Measurements from ENCODE around the gene HERPUD2. TPM values are rescaled to one million over a fixed set of nuclear protein-coding genes. Genes with fewer than 3 reads are reported as not detected.
"Not testable (repeated sequence)": the region's sequence is repeated elsewhere in the genome, so short reads cannot be mapped to it uniquely, and the experiment has no call there.

The HERPUD2 gene
- total and polyA plus RNA-seq, 11 donors: 6.4 to 26.3 (median 16.5) TPM

DNA sequence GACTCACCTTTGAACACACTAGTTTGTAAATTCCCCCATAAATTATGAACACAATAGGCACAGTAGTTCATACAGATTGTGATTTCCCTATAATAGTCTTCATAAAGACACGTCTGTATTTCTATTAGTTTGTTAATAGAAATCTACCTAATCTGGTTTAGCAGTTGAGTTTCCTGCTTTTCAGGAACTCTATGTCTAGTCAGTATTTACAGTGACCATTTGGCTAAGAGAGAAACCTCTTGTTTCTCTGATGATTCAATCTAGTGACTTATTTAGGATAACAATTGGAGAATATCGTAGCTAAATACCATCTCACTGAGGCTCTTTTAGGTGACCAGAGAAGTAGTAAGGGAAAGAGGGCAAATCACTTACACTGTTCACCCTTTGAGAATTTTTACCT is 5.9 kb upstream of the HERPUD2 start:
- Histone ChIP-seq H3K4me3 (no peak overlapping the region), H3K27me3 (no peaks in the 10 kb centered on the region), H3K27ac (no peak overlapping the region), H3K9me3 (no peaks in the 10 kb centered on the region), H3K36me3 (no peaks in the 10 kb centered on the region), H3K4me1 (peaks cover 0 to 7% (median 3%) of the 10 kb centered on the region in 12 donors)
- intact Hi-C loops (cut with DNase I): loop anchor here in 3 of 10 donors (10.0 kb wide), 3 partner anchors 274 to 604 kb away; no protein-coding TSS in a partner anchor
- TF ChIP-seq, protein P1, sequence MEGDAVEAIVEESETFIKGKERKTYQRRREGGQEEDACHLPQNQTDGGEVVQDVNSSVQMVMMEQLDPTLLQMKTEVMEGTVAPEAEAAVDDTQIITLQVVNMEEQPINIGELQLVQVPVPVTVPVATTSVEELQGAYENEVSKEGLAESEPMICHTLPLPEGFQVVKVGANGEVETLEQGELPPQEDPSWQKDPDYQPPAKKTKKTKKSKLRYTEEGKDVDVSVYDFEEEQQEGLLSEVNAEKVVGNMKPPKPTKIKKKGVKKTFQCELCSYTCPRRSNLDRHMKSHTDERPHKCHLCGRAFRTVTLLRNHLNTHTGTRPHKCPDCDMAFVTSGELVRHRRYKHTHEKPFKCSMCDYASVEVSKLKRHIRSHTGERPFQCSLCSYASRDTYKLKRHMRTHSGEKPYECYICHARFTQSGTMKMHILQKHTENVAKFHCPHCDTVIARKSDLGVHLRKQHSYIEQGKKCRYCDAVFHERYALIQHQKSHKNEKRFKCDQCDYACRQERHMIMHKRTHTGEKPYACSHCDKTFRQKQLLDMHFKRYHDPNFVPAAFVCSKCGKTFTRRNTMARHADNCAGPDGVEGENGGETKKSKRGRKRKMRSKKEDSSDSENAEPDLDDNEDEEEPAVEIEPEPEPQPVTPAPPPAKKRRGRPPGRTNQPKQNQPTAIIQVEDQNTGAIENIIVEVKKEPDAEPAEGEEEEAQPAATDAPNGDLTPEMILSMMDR (IDR thresholded peaks at IDR 0.05): no peak
- no peak for TF ChIP-seq POLR2A (IDR thresholded peaks at IDR 0.05)
- no peak for DNase-seq
- 74 to 88% (median 84%) methylated on average over 2 of the region's 2 CpGs for WGBS, 4 donors
- no peak for ATAC-seq

DNA sequence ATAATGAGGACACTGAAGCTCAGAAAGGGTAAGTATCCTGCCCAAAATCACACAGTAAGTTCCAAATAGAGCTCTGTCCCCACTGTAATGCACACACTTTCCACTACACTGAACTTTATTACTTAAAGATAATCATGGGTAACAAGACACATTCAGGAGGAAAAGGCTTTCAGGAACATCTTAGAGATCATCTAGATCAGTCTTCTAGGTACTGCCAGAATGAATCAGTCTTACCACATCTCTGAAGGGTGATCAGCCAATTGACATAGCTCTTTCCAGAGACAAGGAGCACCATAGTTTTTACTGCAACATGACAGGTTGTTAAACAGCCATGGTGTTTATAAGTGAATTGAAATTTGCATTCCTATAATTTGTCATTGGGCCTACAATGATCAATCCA is 5.4 kb upstream of the HERPUD2 start:
- no peak for TF ChIP-seq POLR2A (IDR thresholded peaks at IDR 0.05)
- TF ChIP-seq, protein P1 (IDR thresholded peaks at IDR 0.05): no peak
- Histone ChIP-seq H3K36me3 (no peaks in the 10 kb centered on the region), H3K4me1 (peaks cover 0 to 13% (median 8%) of the 10 kb centered on the region in 12 donors), H3K27me3 (no peaks in the 10 kb centered on the region), H3K4me3 (no peak overlapping the region), H3K9me3 (no peaks in the 10 kb centered on the region), H3K27ac (no peak overlapping the region)
- ATAC-seq (no peak), DNase-seq (no peak)
- intact Hi-C loops (cut with DNase I): loop anchor here in 3 of 10 donors (10.0 kb wide), 3 partner anchors 274 to 604 kb away; no protein-coding TSS in a partner anchor

DNA sequence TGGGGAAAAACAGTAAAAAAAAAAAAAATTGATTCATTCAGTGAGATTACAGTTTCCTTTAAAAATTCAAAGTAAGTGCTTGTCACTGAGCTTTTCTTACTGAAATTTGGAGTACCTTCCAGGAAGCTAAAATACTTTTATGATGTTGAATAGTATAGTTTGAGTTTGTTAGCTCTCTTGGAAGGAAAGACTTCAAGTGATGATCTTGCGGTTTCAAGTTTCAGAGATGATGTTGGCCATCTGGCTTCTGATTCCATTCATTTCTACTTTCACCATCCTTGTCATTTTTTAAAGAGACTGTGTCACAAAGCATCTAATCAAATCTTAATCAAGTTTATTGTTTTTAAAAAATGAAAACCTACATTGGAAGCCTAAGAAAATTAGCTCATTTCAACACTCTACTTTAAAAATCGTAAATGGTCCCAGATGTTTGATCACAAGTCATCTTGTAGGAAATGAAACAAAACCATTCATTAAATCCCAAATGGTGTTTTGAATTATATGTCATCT is 4.9 kb upstream of the HERPUD2 start:
- no peak for ATAC-seq
- DNase-seq: no peak
- Histone ChIP-seq H3K27ac (no peak overlapping the region), H3K9me3 (no peaks in the 10 kb centered on the region), H3K36me3 (no peaks in the 10 kb centered on the region), H3K4me1 (peaks cover 0 to 13% (median 8%) of the 10 kb centered on the region in 12 donors), H3K27me3 (no peaks in the 10 kb centered on the region), H3K4me3 (no peak overlapping the region)
- 81 to 89% (median 87%) methylated on average over 2 of the region's 2 CpGs for WGBS, 4 donors
- TF ChIP-seq, protein P1 (IDR thresholded peaks at IDR 0.05): no peak
- no peak for TF ChIP-seq POLR2A (IDR thresholded peaks at IDR 0.05)
- intact Hi-C loops (cut with DNase I): loop anchor here in 4 of 10 donors (10.0 kb wide), 4 partner anchors 55 to 605 kb away; no protein-coding TSS in a partner anchor

DNA sequence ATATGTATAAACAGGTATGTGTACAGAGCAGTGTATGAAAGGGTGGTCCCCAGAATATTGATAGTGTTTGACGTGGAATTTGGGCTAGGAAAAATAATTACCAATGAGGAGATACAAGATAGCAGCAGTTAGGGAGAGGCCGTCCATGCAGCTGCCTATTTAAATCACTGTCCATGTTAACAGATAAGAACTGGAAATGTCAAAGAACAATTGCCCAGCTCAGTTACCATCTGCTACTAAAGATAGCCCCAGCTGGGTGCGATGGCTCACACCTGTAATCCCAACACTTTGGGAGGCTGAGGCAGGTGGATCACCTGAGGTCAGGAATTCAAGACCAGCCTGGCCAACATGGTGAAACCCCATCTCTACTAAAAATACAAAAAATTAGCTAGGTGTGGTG is 3.4 kb upstream of the HERPUD2 start:
- DNase-seq, H3K9me3 ChIP-seq, H3K36me3 ChIP-seq, H3K4me3 ChIP-seq, ATAC-seq, H3K27me3 ChIP-seq, H3K27ac ChIP-seq: not testable (repeated sequence)
- intact Hi-C loops (cut with DNase I): loop anchor here in 1 of 10 donors (10.0 kb wide), 2 partner anchors 54 to 606 kb away; no protein-coding TSS in a partner anchor
- peaks cover 0 to 20% (median 13%) of the 10 kb centered on the region in 12 donors for H3K4me1 ChIP-seq
- WGBS, 4 donors: 56 to 60% (median 59%) methylated on average over 3 of the region's 3 CpGs

Measured in heart left ventricle (tissue), 16 donors.